HG03558 (cell line): ENCODE data around the gene INPP5D.
"Not testable (repeated sequence)": the region's sequence is repeated elsewhere in the genome, so short reads cannot be mapped to it uniquely, and the experiment has no call there.

Experiments
- ATAC-seq: cut with Tn5 transposase; IDR thresholded peaks from one replicate; pipeline ENCODE4 v1.9.1; 2021; ENCODE audit warnings: moderate number of reproducible peaks; ENCODE audit not compliant: unreplicated experiment; ENCODE audit errors: extremely low read depth

The INPP5D gene

DNA sequence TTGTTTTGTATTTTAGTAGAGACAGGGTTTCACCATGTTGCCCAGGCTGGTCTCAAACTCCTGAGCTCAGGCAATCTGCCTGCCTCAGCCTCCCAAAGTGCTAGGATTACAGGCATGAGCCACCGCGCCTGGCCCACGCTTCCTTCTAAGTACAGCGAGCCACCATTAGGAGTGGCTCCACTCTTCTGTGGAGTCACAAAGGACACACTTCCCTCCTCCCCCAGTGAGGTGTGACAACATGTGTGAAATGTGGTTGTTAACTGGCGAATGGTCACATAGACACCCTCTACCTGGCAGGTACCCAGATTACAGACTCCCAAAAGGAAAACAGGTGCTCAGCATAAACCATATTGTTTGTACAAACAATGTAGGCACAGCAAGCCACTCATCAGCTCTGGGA, 96.3 kb downstream of the INPP5D start:
- not testable (repeated sequence) for ATAC-seq

DNA sequence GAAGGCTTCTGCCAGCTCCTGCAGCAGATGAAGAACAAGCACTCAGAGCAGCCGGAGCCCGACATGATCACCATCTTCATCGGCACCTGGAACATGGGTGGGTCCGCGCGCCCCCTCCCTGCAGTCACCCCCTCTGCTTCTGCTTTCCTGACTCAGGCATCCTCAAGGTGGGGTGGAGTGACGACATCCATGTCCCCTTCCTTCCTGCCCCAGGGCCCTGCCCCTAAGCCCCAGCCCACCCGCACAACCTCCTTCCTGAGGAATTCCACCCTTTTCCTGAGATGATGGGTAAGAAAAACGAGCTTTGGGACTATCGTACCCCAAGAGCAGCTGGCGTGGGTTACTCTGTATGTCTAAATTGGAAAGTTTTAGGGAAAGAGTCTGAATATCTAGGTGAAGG, 101.6 kb downstream of the INPP5D start:
- ATAC-seq, result no peak

DNA sequence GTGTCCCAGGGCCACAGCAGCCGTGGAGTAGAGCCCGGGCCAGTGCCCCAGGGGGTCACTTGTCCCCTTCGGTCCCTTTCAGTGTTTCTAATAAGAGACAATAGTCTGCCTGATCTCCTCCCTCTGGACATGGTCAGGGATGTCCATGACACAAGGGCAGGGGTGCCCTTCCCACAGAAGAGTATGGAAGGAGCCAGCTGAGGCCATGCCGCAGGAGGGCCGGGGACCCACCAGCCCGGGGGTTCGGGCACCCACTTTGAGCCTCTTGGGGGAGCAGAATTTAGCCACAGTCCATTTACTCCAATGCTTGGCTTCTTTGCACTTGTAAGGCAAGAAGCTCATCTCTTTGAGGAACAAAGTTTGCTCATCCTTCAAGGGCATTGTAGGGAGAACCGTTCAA, 102.6 kb downstream of the INPP5D start:
- ATAC-seq, result no peak

DNA sequence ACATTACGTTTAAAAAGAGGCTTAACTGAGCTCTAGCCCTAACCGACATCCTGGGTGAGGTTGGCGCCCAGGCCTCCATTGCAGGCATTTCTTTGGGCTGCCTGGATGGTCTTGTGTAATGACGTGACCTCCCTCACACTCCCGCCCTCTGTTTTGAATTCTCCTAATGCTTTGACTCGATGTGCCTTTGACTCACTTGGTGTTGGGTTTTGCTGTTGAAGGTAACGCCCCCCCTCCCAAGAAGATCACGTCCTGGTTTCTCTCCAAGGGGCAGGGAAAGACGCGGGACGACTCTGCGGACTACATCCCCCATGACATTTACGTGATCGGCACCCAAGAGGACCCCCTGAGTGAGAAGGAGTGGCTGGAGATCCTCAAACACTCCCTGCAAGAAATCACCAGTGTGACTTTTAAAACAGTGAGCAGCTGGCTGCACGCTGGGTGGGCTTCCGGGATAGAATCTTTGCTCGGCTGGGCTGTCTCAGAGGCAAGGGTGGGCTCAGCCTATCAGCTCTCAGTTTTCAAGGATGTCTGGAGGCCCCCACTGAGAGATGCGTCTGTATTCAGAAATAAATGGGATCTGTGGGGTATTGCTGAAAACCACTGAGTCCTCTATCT, 103.5 kb downstream of the INPP5D start:
- ATAC-seq, result no peak

DNA sequence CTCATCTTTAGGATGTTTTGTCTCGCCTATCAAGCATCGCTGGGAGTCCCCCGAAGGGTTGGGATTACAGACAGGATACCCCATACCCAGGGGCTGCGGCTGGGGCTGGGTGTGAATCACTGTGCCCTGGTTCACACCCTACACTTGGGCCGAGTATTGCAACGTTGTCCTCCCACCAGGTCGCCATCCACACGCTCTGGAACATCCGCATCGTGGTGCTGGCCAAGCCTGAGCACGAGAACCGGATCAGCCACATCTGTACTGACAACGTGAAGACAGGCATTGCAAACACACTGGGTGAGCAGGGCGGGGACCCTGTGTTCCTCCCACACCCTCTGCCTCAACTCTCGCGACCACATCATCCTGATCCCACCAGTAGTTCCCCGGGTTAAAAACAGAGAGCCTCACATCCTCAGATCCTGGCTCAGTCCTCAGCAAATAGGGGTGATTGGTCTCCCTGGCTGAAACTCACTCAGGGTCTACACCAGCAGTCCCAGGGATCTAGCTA, 104.0 kb downstream of the INPP5D start:
- ATAC-seq, result no peak

DNA sequence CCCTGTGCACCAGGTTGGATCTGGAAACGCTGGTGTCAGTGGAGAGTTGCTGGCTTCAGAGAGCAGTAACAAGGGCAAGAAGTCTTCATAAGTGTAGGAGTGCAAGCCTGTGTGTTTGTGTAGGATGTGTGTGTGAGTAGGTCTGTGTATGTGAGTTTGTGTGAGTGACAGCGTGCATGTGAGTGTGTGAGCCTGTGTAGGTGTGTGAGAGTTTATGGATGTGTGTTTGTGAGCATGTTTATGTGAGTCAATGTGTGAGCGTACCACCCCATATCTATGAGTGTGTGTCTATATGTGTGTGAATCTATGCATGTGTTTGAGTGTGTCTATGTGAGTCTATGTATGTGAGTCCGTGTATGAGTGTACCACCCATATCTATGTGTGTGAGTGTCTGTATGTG, 104.8 kb downstream of the INPP5D start:
- ATAC-seq, result no peak

DNA sequence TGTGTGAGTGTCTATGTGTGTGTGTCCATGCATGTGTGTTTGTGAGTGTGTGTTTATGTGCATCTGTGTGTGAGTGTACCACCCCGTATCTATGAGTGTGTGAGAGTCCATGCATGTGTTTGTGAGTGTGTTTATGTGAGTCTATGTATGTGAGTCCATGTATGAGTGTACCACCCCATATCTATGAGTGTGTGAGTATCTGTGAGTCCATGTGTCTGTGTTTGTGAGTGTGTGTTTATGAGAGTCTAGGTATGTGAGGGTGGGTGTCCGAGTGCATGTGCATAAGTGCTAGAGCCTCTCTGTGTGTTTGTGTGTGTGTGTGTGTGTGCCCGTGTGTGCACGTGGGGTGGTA, 105.4 kb downstream of the INPP5D start:
- no peak for ATAC-seq

DNA sequence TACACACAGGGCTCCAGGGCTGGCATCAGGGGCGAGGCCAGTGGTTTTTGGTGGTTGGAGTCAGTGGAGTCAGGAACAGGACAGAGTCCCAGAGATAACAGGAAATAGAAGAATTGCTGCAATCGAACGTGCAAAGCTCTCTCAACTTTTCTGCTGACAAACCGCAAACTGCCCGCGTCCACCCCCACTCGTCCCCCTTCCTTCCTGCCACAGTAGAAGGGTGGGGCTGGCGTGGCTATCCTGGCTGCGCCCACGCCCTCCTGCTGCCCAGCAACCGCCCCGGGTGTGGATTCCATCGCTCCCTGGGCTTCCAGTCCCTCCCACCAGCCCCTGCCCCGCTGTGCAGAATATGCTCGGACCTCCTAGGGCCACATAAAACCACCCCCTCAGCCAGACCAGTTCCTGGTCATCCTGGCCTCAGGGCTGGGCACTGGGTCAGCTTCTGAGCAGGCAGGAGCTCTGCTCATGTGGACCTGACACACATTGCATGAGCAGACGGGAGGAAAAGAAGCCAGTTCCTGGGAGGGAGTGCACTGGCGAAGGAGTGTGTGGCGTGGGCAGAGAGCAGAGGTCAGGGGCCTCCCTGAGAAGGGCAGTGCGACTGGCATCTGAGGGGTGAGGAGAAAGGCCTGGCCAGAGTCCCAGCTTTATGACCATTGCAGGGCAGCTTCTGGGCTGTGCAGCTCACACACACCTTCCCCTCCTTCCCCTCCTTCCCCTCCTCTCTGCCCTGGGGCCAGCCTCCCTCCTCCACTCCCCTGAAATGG, 105.9 kb downstream of the INPP5D start:
- ATAC-seq, result no peak

DNA sequence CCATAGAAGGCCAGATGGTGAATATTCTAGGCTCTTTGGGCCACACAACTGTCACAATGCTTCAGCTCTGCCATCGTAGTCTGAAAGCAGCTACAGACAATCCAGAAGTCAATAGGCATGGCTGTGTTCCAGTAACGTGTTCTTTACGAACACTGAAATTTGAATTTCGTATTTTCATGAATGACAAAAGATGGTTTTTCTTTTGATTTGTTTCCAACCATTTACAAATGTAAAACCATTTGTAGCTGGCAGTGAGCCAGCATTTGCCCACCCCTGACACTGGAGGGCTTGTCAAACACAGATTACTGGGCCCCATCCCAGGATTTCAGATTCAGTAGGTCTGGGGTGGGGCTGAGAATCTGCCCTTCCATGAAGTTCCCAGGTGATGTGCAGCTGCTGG, 108.3 kb downstream of the INPP5D start:
- no peak for ATAC-seq

DNA sequence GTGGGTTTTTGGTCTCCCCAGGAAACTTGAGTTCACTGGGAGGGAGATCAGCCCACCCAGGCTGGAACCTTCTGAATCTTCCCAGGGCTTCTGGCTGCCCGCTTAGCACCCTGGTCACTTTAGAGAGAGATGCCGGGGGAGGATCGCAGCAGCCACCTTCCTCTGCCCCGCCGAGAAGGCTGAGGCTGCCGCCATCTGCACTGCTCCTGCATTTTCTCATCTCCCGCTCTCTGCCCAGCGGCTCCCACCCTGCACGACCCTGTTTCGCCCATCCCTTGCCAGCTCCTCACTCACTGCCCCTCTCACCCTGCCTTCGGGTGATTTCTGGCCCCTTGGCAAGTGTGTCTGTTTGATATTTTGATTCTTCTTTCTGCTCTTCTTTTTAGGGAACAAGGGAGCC, 108.8 kb downstream of the INPP5D start:
- no peak for ATAC-seq

DNA sequence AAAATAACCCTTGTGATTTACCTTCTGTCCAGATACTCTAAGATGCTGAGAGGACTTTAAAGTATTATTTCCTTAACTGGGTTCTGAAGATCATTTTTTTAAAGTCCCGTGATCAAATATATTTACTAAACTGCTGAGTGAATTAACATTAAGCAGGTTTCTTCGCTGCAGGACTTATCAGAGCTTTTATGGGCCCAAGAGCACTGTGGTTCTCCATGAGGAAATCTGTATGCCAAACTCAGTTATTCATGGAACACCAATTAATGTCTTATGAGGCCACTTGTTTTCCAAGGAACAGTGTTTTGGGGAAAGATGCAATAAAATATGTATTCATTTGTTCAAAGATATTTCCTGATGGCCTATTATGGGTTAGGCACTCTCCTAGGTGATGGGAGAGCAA, 111.2 kb downstream of the INPP5D start:
- no peak for ATAC-seq

DNA sequence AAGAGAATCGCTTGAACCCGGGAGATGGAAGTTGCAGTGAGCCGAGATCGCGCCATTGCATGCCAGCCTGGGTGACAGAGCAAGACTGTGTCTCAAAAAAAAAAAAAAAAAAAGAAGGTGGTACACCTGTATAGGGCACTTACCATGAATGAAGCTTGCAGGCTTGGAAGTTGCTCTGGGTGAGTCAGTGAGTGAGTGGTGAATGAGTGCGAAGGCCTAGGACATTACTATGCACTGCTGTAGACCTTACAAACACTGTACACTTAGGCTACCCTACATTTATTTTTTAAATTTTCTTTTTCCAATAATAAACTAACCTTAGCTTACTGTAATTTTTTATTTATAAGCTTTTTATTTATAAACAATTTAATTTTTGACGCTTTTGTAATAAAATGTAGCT, 113.0 kb downstream of the INPP5D start:
- ATAC-seq, result no peak

DNA sequence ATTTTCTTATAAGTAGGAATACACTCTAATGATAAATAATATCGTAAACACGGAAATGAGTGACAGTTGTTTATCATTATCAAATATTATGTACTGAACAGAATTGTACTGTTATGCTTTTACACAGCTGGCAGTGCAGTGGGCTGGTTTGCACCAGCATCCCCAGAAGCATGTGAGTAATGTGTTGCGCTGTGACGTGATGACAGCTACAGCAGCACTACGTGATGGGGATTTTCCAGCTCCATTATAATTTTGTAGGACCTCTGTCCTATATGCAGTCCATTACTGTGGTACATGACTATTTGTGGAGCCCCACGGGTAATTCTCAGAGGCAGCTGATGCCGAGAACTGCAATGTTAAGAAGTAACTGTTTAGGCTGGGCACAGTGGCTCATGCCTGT, 114.0 kb downstream of the INPP5D start:
- no peak for ATAC-seq

DNA sequence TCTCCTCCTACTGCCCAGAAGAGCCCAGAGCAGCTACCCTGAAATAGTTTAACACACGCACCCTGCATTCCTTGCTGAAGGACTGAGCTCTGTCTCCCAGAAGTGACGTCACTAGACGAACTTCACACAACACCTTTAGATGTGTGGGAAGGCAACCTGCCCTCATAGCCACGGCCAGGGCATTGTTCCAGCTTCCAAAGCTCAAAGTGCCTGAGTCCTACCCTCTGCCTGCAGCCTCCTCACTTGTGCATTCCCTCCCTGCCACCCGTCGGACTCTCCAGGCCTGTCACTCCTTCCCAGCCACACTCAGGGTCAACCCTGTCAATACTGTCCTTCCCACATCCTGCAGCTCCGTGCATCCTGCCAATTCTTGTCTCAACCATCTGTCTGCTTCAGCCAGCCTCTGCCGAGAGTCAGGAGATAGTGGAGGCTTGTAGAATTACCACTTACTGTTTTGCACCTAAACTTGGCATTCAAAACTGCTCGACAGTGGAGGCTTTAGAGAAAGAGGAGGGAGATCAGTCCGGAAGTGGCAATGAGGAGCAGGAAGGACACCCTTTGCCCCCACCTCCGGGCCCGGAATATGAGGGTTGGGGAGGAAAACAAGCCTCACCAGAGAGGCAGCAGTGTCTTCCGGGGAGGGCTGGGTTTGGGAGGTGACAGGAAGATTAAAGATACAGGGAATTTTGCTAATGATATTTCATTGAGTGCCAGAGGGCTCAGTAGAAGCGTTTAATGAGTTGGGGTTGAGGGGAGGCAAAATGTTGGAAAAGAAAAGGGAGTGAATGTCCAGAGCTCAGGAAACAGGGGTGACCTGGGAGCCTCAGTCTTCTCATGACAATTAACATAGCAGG, 119.1 kb downstream of the INPP5D start:
- no peak for ATAC-seq

DNA sequence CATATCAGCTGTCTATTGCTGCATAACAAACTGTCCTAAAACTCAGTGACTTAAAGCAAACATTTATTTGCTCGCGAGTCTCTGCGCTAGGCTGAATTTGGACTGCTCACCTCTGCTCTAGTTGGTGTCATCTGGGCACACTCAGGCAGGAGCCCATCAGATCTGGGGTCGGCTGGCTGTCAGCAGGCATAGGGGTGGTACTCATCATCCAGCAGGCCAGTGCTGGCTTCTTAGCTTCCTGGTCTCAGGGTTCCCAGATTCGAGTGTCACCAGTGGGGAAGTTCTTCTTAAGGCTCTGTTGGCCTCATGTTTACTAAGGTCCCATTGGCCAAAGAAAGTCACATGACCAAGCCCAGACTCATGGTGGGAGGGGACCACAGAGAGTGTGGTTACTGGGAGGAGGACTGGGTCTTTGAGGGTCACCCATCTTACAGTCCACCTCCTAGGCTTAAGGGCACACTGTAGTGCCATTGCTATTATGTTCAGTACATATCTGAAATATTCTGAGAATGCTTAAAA, 119.8 kb downstream of the INPP5D start:
- ATAC-seq, result no peak

DNA sequence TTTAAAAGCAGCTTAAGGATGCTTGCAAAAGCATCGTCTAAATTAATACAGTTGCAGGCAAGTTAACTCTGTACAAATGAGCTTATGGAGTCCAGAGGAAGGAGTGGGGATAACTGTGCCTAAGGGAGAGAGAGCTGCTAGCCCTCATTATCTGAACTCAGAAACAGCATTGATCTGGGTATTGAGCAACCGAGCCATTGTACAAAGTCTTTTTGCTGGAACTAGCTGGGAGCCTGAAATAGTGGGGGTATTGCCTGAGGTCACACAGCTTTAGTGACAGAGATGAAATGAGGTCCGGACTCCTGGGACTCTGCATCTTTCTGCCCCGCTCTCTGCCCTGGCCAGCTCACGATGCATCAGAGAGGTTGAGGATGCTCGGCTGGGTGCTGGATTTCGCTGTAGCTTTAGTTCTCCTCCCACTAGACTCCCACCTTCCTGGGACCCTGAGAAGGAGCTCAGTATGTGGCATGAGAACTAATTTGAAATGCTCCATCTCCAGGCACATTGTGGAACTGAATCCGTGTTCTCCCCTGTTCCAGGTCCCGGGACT, 123.8 kb downstream of the INPP5D start:
- no peak for ATAC-seq

DNA sequence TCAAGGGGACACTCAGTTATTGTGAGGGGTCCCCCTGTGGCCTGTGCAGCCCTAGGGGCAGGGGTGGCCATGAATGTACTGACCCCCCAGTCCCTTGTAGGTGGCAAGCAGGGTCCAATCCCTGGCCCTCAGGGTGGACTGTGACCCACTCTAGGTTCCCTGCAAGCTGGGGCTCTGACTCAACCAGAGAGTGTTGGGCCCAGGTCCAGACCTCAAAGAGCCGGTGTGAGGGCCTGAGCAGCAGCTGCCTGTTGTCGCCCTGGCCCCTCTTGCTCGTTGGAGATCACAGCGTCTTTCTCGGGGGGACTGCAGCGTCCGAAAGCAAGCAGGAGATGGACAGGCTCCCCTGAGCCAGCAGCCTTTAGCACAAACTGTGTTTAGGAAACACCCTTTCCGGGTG, 124.5 kb downstream of the INPP5D start:
- ATAC-seq, result no peak

DNA sequence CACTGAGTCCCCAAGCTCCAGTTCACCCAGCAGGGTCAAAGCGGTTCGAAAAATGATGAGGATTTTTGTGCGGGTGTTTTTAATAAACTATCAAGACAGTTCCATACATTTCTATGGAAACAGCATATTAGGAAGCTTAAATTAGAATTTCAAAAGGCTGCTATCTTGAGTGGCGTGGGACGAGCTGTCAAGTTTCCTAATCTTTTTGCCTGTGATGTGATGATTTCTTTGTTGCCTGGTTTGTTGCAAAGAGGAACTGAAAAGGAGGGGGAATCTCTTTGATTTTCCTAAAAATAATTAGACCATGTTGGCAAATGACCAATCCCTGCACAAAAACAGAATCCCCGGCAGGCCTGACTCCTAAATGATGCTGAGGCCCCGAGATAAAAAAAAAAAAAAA, 125.2 kb downstream of the INPP5D start:
- ATAC-seq, result no peak

DNA sequence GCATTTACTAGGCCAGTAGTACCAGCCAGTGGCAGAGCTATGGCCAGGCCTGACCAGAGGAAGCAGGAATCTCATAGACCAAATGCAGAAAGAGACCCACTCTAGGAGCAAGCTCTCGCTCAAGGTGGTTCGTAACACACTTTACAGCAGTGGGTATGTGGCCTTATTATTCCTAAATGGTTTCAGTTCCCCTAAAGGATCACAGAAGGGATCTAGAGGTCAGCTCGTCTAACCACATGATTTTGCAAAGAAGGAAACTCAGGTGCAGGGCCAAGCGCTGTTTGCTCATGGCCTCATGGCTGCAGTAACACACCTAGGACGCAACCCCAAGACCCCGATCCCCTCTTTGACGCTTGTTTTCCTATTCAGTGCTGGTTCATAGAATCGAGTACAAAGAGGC, 125.8 kb downstream of the INPP5D start:
- ATAC-seq, result no peak

DNA sequence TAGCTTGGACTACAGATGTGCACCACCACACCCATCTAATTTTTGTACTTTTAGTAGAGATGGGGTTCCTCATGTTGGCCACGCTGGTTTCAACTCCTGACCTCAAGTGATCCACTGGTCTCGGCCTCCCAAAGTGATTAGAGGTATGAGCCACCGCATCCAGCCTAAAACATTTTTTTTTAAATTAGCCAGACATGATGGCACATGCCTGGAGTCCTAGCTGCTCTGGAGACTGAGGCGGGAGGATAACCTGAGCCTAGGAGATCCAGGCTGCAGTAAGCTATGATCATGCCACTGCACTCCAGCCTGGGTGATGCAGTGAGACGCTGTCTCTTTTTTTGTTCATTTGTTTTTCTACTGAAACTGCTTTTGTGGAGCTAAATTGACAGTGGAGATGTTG, 126.7 kb downstream of the INPP5D start:
- ATAC-seq, result no peak

DNA sequence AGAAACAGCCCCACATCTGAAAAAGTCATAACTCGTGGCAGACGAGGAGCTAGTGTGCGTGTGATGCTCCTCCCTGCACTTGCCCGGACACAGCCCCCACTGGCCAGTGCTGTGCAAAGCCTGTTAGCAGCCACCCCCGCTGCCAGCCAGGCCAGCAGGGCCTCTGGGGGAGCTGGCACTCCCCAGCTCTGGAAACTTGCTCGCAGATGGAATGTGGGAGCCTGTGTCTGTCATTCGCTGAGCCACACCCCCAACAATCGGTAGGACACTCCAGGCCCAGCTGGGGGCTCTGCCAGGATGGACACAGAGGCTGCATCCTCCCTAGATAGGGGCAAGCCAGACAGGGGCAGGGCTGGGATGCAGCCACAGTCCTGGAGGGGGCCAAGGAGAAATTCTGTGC, 128.9 kb downstream of the INPP5D start:
- no peak for ATAC-seq
